Measurements from ENCODE around the gene NDUFS8.

DNA sequence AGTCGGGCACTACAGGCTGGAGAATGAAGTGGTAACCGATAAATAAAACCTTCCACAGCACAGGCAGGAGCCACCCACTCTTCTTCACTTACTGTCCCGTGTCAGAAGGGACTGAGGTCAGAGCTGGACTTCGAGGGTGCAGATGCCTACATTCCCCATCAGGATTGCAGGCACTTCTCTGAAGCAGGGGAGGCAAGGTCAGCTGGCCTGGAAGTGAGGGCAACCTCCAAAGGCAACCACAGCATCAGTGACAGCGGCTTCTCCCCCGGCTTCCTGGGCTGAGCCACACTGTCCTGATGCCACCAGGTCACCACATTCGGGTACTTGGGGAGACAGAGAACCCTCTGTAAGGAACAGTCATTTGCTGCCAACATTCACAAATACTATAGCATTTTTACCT lies 31.0 kb downstream of the NDUFS8 start:
- TF ChIP-seq NFYB (IDR thresholded peaks at IDR 0.05; ENCODE audit: insufficient read depth, low read depth, low read length) (no peak), SIX5 (IDR thresholded peaks at IDR 0.05; ENCODE audit: low read depth, low read length, severe bottlenecking) (no peak), POLR2A (IDR thresholded peaks at IDR 0.05; ENCODE audit: low read depth, low read length) (no peak), EZH2 (IDR thresholded peaks at IDR 0.05; ENCODE audit: borderline replicate concordance, control insufficient read depth, low read depth, low read length) (no peak), YY1 (IDR thresholded peaks at IDR 0.05; ENCODE audit: low read depth, low read length) (no peak), BHLHE40 (IDR thresholded peaks at IDR 0.05; ENCODE audit: borderline replicate concordance in 1 of 2, low read depth in 2 of 2, low read length in 1 of 2) (no peak), ZBED1 (IDR thresholded peaks at IDR 0.05; ENCODE audit: borderline replicate concordance) (no peak)
- TF ChIP-seq, protein P1, sequence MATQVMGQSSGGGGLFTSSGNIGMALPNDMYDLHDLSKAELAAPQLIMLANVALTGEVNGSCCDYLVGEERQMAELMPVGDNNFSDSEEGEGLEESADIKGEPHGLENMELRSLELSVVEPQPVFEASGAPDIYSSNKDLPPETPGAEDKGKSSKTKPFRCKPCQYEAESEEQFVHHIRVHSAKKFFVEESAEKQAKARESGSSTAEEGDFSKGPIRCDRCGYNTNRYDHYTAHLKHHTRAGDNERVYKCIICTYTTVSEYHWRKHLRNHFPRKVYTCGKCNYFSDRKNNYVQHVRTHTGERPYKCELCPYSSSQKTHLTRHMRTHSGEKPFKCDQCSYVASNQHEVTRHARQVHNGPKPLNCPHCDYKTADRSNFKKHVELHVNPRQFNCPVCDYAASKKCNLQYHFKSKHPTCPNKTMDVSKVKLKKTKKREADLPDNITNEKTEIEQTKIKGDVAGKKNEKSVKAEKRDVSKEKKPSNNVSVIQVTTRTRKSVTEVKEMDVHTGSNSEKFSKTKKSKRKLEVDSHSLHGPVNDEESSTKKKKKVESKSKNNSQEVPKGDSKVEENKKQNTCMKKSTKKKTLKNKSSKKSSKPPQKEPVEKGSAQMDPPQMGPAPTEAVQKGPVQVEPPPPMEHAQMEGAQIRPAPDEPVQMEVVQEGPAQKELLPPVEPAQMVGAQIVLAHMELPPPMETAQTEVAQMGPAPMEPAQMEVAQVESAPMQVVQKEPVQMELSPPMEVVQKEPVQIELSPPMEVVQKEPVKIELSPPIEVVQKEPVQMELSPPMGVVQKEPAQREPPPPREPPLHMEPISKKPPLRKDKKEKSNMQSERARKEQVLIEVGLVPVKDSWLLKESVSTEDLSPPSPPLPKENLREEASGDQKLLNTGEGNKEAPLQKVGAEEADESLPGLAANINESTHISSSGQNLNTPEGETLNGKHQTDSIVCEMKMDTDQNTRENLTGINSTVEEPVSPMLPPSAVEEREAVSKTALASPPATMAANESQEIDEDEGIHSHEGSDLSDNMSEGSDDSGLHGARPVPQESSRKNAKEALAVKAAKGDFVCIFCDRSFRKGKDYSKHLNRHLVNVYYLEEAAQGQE (IDR thresholded peaks at IDR 0.05; ENCODE audit: low read depth, low read length) = no peak
- TF ChIP-seq, protein P2, sequence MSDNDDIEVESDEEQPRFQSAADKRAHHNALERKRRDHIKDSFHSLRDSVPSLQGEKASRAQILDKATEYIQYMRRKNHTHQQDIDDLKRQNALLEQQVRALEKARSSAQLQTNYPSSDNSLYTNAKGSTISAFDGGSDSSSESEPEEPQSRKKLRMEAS (IDR thresholded peaks at IDR 0.05; ENCODE audit: low read depth, low read length) = no peak
- TF ChIP-seq, protein P3, sequence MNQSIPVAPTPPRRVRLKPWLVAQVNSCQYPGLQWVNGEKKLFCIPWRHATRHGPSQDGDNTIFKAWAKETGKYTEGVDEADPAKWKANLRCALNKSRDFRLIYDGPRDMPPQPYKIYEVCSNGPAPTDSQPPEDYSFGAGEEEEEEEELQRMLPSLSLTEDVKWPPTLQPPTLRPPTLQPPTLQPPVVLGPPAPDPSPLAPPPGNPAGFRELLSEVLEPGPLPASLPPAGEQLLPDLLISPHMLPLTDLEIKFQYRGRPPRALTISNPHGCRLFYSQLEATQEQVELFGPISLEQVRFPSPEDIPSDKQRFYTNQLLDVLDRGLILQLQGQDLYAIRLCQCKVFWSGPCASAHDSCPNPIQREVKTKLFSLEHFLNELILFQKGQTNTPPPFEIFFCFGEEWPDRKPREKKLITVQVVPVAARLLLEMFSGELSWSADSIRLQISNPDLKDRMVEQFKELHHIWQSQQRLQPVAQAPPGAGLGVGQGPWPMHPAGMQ (IDR thresholded peaks at IDR 0.05; ENCODE audit: borderline replicate concordance) = no peak

Data from GM12878 (cell line).